Prostate gland (tissue), 2 donors: ENCODE measurements around the gene MRPL10. TPM values are rescaled to one million over a fixed set of nuclear protein-coding genes. Genes with fewer than 3 reads are reported as not detected.

Source experiments
- DNase-seq: peaks from one replicate; pipeline ENCODE4 v3.0.0-alpha.2; 2019; ENCODE audit warnings: low spot score
- H3K27ac ChIP-seq, 2 donors: fragments of 200-600 bp; sonication (generic); 2 replicates each; pipeline ENCODE4 v1.5.1; 2017 to 2019
- H3K27me3 ChIP-seq: fragments of 200-600 bp; sonication (generic); replicated peaks from 2 replicates; pipeline ENCODE4 v1.5.1; 2019; ENCODE audit not compliant: insufficient read depth
- H3K36me3 ChIP-seq, 2 donors: fragments of 200-600 bp; sonication (generic); 1 replicate in 1 of 2; 2 replicates in 1 of 2; pipeline versions ENCODE4 v1.5.1 to v1.8.1; 2017 to 2019
- H3K4me1 ChIP-seq: fragments of 200-600 bp; sonication (generic); replicated peaks from 2 replicates; pipeline ENCODE4 v1.5.1; 2019
- H3K4me3 ChIP-seq, 2 donors: fragments of 200-600 bp; sonication (generic); 2 replicates each; pipeline ENCODE4 v1.5.1; 2017 to 2019
- H3K9me3 ChIP-seq: fragments of 200-600 bp; sonication (generic); 2 replicates; pipeline ENCODE4 v1.5.1; 2017
- CTCF ChIP-seq, 4 experiments: fragments of 200-600 bp in 2 of 4; fragments of 450-650 bp in 2 of 4; sonication (generic) in 2 of 4; IDR thresholded peaks; 1 replicate in 3 of 4; 2 replicates in 1 of 4; pipeline ENCODE4 v1.5.1; 2016 to 2019; ENCODE audit warnings: antibody characterized with exemption in 4 of 4, mild to moderate bottlenecking in 2 of 4, moderate library complexity in 2 of 4
- POLR2A ChIP-seq: fragments of 450-650 bp; IDR thresholded peaks from one replicate; pipeline ENCODE4 v1.6.1; 2016; ENCODE audit warnings: antibody characterized with exemption, mild to moderate bottlenecking
- POLR2AphosphoS5 ChIP-seq: sonication (generic); formaldehyde crosslinking; IDR thresholded peaks from one replicate; pipeline ENCODE4 v1.6.1; 2017; ENCODE audit warnings: antibody characterized with exemption
- WGBS: methylation state at CpG from one replicate; pipeline ENCODE4 v1.1.5; 2018; 5-methylcytosine and 5-hydroxymethylcytosine counted together
- intact Hi-C: fragments of 100-400 bp; cut with DNase I; formaldehyde crosslinking; loops from one replicate; pipeline ENCODE4 v1.14.2; 2022
- total RNA-seq, 2 donors: library from RNA; depleted of rRNA; stranded (reverse); fragments of >200 nt; gene quantifications; one replicate each; pipeline ENCODE4 v1.1.0, GENCODE V29; 2016

Gene MRPL10
- total RNA-seq, 2 donors from 2014 or later: 46.6 to 47.0 TPM

DNA sequence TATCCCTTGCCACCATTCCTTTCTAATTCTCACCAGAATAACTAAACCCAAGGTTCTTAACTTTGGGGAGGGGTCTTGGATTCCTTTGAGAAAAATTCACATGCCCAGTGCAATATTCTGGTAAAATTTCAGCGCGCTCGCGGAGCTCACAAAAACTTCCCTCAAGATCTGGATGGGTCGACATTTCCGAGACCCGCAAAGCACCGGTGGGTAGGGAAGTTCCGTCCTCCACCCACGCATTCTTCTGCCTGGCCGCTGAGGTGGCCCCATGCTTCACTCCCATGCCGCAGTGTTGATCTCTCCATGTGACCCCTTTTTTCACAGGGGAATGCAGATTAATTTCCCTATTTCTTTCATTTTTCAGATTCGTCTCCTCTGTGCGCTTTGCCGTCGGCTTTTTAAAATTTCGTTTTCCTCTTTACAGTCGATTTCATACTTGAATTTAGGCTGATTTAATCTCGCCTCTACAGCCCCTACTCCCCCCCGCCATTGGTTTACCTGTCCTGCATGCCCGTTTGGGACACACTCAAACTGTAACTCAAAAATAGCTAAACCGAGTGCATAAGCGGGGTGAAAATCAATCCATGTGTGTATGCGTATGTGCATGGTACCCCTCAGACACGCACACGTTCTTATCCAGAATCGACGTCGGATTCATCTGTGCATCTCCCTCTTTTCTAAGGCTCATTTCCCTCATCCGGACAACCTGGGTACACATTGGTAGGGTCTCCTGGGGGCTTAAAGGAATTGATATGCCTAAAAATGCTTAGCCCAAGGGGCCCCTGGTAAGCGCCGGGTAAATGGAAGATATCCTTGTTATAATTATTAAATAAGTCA is 21.0 kb upstream of the MRPL10 start:
- Histone ChIP-seq H3K4me3 (no peak overlapping the region), H3K4me1 (no peaks in the 10 kb centered on the region), H3K27ac (no peak overlapping the region), H3K27me3 (peaks cover 5% of the 10 kb centered on the region), H3K36me3 (no peaks in the 10 kb centered on the region), H3K9me3 (no peaks in the 10 kb centered on the region)
- DNase-seq: no peak
- intact Hi-C loops: no loop called here
- WGBS: 55% methylated on average over 32 of the region's 32 CpGs
- TF ChIP-seq CTCF (IDR thresholded peaks at IDR 0.05) (no peak), POLR2A (no peak), POLR2AphosphoS5 (no peak)

DNA sequence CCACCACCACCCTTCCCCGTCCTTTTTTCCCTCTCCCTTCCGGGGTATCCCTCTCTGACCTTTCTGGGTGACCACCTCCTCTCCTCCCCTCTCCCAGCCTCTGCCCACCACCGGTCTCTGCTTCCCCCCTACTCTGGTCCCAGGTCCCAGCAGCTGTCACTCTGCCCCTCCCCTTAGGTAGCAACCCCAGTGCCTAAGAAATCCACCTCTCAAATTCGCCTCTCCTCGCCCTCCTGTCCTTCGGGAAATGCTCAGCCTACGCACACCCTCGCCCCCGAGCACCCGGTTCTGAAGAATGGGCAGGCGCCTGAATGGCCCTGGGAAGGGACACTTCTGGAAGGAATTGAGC is 20.4 kb upstream of the MRPL10 start:
- intact Hi-C loops: no loop called here
- no peak for DNase-seq
- no peaks in the 10 kb centered on the region for H3K4me1 ChIP-seq
- H3K4me3 ChIP-seq: no peak overlapping the region
- H3K27ac ChIP-seq: no peak overlapping the region
- WGBS: 65% methylated on average over 11 of the region's 11 CpGs
- no peak for TF ChIP-seq POLR2AphosphoS5
- no peak for TF ChIP-seq CTCF (IDR thresholded peaks at IDR 0.05)
- TF ChIP-seq POLR2A: no peak
- H3K9me3 ChIP-seq: no peaks in the 10 kb centered on the region
- no peaks in the 10 kb centered on the region for H3K36me3 ChIP-seq
- peaks cover 5% of the 10 kb centered on the region for H3K27me3 ChIP-seq

- TF ChIP-seq POLR2AphosphoS5: peak; percentile 80
- peak; percentile 89 for TF ChIP-seq POLR2A
- peak in 2 of 4 experiments; percentile 15 to 59 for TF ChIP-seq CTCF (IDR thresholded peaks at IDR 0.05)
- peak; percentile 85 for DNase-seq
- Histone ChIP-seq H3K27me3 (peaks cover 5% of the 10 kb centered on the region), H3K27ac (peak within 1 kb of the TSS; percentile 67 to 79), H3K36me3 (no peaks in the 10 kb centered on the region), H3K4me3 (peak within 1 kb of the TSS; percentile 33 to 36), H3K9me3 (no peaks in the 10 kb centered on the region), H3K4me1 (no peaks in the 10 kb centered on the region)
- intact Hi-C loops: no loop called here
- 3% methylated on average over 66 of the region's 71 CpGs for WGBS
Measured at GRCh38 chr17:47850692-47851573, 19.6 kb upstream of the MRPL10 start, which contains the start of gene SP6. TSS of gene SP6 (minus strand) at chr17:47851163. CDS start at chr17:47848429, 2,734 bp downstream.

- peak overlapping the region; percentile 67 to 79 for H3K27ac ChIP-seq
- intact Hi-C loops: no loop called here
- H3K27me3 ChIP-seq: peaks cover 5% of the 10 kb centered on the region
Measured at GRCh38 chr17:47850373-47850691, 19.0 kb upstream of the MRPL10 start.

More at GRCh38 chr17:47850373-47850691, 19.0 kb upstream of the MRPL10 start:
- H3K36me3 ChIP-seq: no peaks in the 10 kb centered on the region
- TF ChIP-seq POLR2A (no peak), CTCF (IDR thresholded peaks at IDR 0.05) (no peak), POLR2AphosphoS5 (no peak)
- H3K4me1 ChIP-seq: no peaks in the 10 kb centered on the region
- H3K4me3 ChIP-seq: peak overlapping the region; percentile 33 to 36
- DNase-seq: no peak
- 32% methylated on average over 9 of the region's 9 CpGs for WGBS
- H3K9me3 ChIP-seq: no peaks in the 10 kb centered on the region
